NT2/D1 (cell line): ENCODE data around the gene BMPR1B.

Source experiments
- SUZ12 ChIP-seq: IDR thresholded peaks from 2 replicates; pipeline ENCODE4 v1.6.1; 2011; ENCODE audit not compliant: insufficient read length, insufficient read depth; ENCODE audit errors: extremely low read depth
- YY1 ChIP-seq: IDR thresholded peaks from 2 replicates; pipeline ENCODE4 v1.6.1; 2011; ENCODE audit not compliant: insufficient read length, insufficient read depth
- ZNF274 ChIP-seq: IDR thresholded peaks from 2 replicates; pipeline ENCODE4 v1.6.1; 2011; ENCODE audit warnings: mild to moderate bottlenecking, low read depth, low read length

DNA sequence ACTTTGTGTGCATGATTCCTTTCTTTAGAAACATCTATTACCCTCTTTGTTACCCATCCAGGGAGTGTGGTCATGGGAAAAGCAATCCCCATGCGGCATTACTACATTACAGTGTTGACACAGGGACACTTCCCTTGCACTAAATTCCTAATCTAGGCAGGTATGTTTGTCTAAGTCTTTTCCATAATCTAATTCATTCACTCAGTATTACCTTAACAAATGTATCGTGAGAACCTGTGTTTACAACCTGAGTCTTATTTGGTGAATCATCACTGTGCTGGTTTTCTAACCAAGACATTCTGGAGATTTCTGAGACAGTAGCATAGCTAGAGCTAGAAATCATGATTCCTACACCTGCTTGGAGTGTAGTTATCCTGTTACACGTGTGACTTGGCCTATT lies 326.8 kb downstream of the BMPR1B start:
- TF ChIP-seq ZNF274 = no peak
- no peak for TF ChIP-seq YY1
- TF ChIP-seq SUZ12 = no peak
